BE2C (cell line): ENCODE results near the gene AKAP5.

ENCODE experiments used
- DNase-seq: peaks from one replicate; pipeline ENCODE4 v3.0.0-alpha.2; 2020
- H3K27me3 ChIP-seq: fragments of 250-450 bp; sonication (Bioruptor Pico); 2 replicates; pipeline ENCODE4 v1.5.1; 2020; ENCODE audit warnings: mild to moderate bottlenecking
- H3K36me3 ChIP-seq: fragments of 250-450 bp; sonication (Bioruptor Pico); 2 replicates; pipeline ENCODE4 v1.5.1; 2020; ENCODE audit warnings: mild to moderate bottlenecking
- H3K4me1 ChIP-seq: fragments of 250-450 bp; sonication (Bioruptor Pico); 2 replicates; pipeline ENCODE4 v1.5.1; 2020
- H3K4me3 ChIP-seq: 2 replicates; pipeline ENCODE4 v1.5.1; 2011; ENCODE audit warnings: low read depth, low read length
- H3K9me3 ChIP-seq: fragments of 250-450 bp; sonication (Bioruptor Pico); 2 replicates; pipeline ENCODE4 v1.5.1; 2020
- CTCF ChIP-seq: IDR thresholded peaks from 2 replicates; pipeline ENCODE4 v1.5.1; 2012; ENCODE audit warnings: mild to moderate bottlenecking, low read depth, low read length

AKAP5 gene

GRCh38 chr14:64439141-64439540, 26.2 kb upstream of the AKAP5 start:
- Histone ChIP-seq H3K36me3 (peaks cover 93% of the 10 kb centered on the region), H3K27me3 (no peaks in the 10 kb centered on the region), H3K4me3 (no peak overlapping the region), H3K9me3 (no peaks in the 10 kb centered on the region), H3K4me1 (peaks cover 20% of the 10 kb centered on the region)
- no peak for DNase-seq
- no peak for TF ChIP-seq CTCF

- no peak overlapping the region for H3K4me3 ChIP-seq
- H3K27me3 ChIP-seq = no peaks in the 10 kb centered on the region
- no peaks in the 10 kb centered on the region for H3K9me3 ChIP-seq
- no peak for TF ChIP-seq CTCF
- H3K36me3 ChIP-seq = peaks cover 89% of the 10 kb centered on the region
- peaks cover 33% of the 10 kb centered on the region for H3K4me1 ChIP-seq
- DNase-seq = no peak
These were observed 24.8 kb upstream of the AKAP5 start for GRCh38 chr14:64440494-64440893.

GRCh38 chr14:64442300-64442988, 22.9 kb upstream of the AKAP5 start:
- H3K27me3 ChIP-seq = no peaks in the 10 kb centered on the region
- peak; percentile 49 for DNase-seq
- TF ChIP-seq CTCF = 0 out of 2 replicates have a peak, but pooled peaks have one; percentile 2
- H3K4me1 ChIP-seq = peaks cover 42% of the 10 kb centered on the region
- no peaks in the 10 kb centered on the region for H3K9me3 ChIP-seq
- H3K36me3 ChIP-seq = peaks cover 74% of the 10 kb centered on the region
- no peak overlapping the region for H3K4me3 ChIP-seq

- Histone ChIP-seq H3K4me3 (no peak overlapping the region), H3K4me1 (peaks cover 42% of the 10 kb centered on the region), H3K9me3 (no peaks in the 10 kb centered on the region), H3K27me3 (no peaks in the 10 kb centered on the region), H3K36me3 (peaks cover 72% of the 10 kb centered on the region)
- no peak for DNase-seq
- no peak for TF ChIP-seq CTCF
These were observed 21.2 kb upstream of the AKAP5 start for GRCh38 chr14:64444140-64444539.

GRCh38 chr14:64444984-64445845, 20.1 kb upstream of the AKAP5 start:
- TF ChIP-seq CTCF = no peak
- no peak overlapping the region for H3K4me3 ChIP-seq
- H3K4me1 ChIP-seq = peaks cover 42% of the 10 kb centered on the region
- H3K9me3 ChIP-seq = no peaks in the 10 kb centered on the region
- peak; percentile 34 for DNase-seq
- H3K36me3 ChIP-seq = peaks cover 74% of the 10 kb centered on the region
- no peaks in the 10 kb centered on the region for H3K27me3 ChIP-seq
